Natural killer cell (primary cell): ENCODE measurements around the gene LIN37. TPM values are rescaled to one million over a fixed set of nuclear protein-coding genes. Genes with fewer than 3 reads are reported as not detected.
A peak's percentile ranks its signal among the peaks of the same experiment; 100 is the strongest.

Experiments used
- ATAC-seq, 3 donors: fragments of 150-1000 bp in 2 of 3; fragments of 200-7000 bp in 1 of 3; cut with Tn5 transposase; 1 replicate in 1 of 3; 2 replicates in 2 of 3; pipeline ENCODE4 v1.10.0; 2021; ENCODE audit warnings: mild to moderate bottlenecking in 2 of 3, moderate library complexity in 2 of 3
- DNase-seq, 2 donors: peaks; one replicate each; pipeline versions ENCODE4 v3.0.0 to v3.0.0-alpha.2; 2013 to 2021; ENCODE audit warnings: mixed read lengths in 1 of 2
- H3K27ac ChIP-seq: one replicate; pipeline ENCODE4 v1.5.1; 2013; ENCODE audit warnings: mild to moderate bottlenecking, low read length
- H3K27me3 ChIP-seq: one replicate; pipeline ENCODE4 v1.6.1; 2013; ENCODE audit warnings: low read length; ENCODE audit not compliant: control insufficient read depth, insufficient read depth
- H3K36me3 ChIP-seq: one replicate; pipeline ENCODE4 v1.6.1; 2013; ENCODE audit warnings: low read length; ENCODE audit not compliant: control insufficient read depth, insufficient read depth
- H3K4me1 ChIP-seq: one replicate; pipeline ENCODE4 v1.6.1; 2013; ENCODE audit warnings: low read length; ENCODE audit not compliant: control insufficient read depth, insufficient read depth
- H3K4me3 ChIP-seq: one replicate; pipeline ENCODE4 v1.5.1; 2013; ENCODE audit warnings: low read length
- H3K9me3 ChIP-seq: one replicate; pipeline ENCODE4 v1.6.1; 2013; ENCODE audit warnings: low read length; ENCODE audit not compliant: control insufficient read depth, insufficient read depth
- H3K27ac Mint-ChIP-seq, 2 donors: one replicate each; pipeline ENCODE4 v1.8.0; 2022; ENCODE audit warnings: mild to moderate bottlenecking in 2 of 2, mixed read lengths in 2 of 2, moderate library complexity in 1 of 2
- H3K27me3 Mint-ChIP-seq, 2 donors: one replicate each; pipeline ENCODE4 v1.8.0; 2022; ENCODE audit warnings: low read depth in 2 of 2, mixed read lengths in 2 of 2
- H3K36me3 Mint-ChIP-seq: one replicate; pipeline ENCODE4 v1.8.0; 2022; ENCODE audit warnings: mixed read lengths
- H3K4me1 Mint-ChIP-seq, 2 donors: one replicate each; pipeline ENCODE4 v1.8.0; 2022; ENCODE audit warnings: mixed read lengths in 2 of 2
- H3K4me3 Mint-ChIP-seq: one replicate; pipeline ENCODE4 v1.8.0; 2022; ENCODE audit warnings: mild to moderate bottlenecking, moderate library complexity, mixed read lengths
- H3K9me3 Mint-ChIP-seq, 2 donors: one replicate each; pipeline ENCODE4 v1.8.0; 2022; ENCODE audit warnings: mixed read lengths in 2 of 2
- WGBS: methylation state at CpG from one replicate; pipeline ENCODE4 v1.1.7; 2013; ENCODE audit warnings: missing lambda C conversion rate; ENCODE audit not compliant: insufficient coverage; 5-methylcytosine and 5-hydroxymethylcytosine counted together
- intact Hi-C: fragments of 100-400 bp; cut with micrococcal nuclease; formaldehyde crosslinking; loops from one replicate; pipeline ENCODE4 v1.14.2; 2022
- total RNA-seq, 4 donors: library from RNA; stranded (reverse); fragments of 120-200 nt in 1 of 4; gene quantifications; one replicate each; pipeline versions ENCODE4 v1.2.3 to v1.2.4, GENCODE V29; 2013 to 2022
- TF ChIP-seq, protein P1 (sequence below): fragments of 200-600 bp; IDR thresholded peaks from one replicate; pipeline ENCODE4 v1.8.0; 2022; ENCODE audit warnings: antibody characterized with exemption

The LIN37 gene
- total RNA-seq, 3 donors from 2014 or later (not counting 1 experiment from before 2014, with no cell fraction given): 16.7 to 22.1 (median 18.2) TPM

- peaks cover 74% of the 10 kb centered on the region for H3K4me1 ChIP-seq
- TF ChIP-seq, protein P1, sequence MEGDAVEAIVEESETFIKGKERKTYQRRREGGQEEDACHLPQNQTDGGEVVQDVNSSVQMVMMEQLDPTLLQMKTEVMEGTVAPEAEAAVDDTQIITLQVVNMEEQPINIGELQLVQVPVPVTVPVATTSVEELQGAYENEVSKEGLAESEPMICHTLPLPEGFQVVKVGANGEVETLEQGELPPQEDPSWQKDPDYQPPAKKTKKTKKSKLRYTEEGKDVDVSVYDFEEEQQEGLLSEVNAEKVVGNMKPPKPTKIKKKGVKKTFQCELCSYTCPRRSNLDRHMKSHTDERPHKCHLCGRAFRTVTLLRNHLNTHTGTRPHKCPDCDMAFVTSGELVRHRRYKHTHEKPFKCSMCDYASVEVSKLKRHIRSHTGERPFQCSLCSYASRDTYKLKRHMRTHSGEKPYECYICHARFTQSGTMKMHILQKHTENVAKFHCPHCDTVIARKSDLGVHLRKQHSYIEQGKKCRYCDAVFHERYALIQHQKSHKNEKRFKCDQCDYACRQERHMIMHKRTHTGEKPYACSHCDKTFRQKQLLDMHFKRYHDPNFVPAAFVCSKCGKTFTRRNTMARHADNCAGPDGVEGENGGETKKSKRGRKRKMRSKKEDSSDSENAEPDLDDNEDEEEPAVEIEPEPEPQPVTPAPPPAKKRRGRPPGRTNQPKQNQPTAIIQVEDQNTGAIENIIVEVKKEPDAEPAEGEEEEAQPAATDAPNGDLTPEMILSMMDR: no peak
- Mint-ChIP-seq H3K9me3 (no peaks in the 10 kb centered on the region), H3K36me3 (no peaks in the 10 kb centered on the region), H3K4me3 (peak overlapping the region; percentile 99), H3K27ac (peak overlapping the region; percentile 96 to 99), H3K27me3 (no peaks in the 10 kb centered on the region), H3K4me1 (peaks cover 48 to 68% of the 10 kb centered on the region in 2 donors)
- intact Hi-C loops: loop anchor here (1.0 to 10.0 kb wide), 6 partner anchors 27 to 373 kb away; partner anchors contain the start of genes ARHGAP33, COX6B1, HCST and NFKBID
- peak; percentile 88 to 96 for DNase-seq
- H3K4me3 ChIP-seq: peak overlapping the region; percentile 88
- no peaks in the 10 kb centered on the region for H3K9me3 ChIP-seq
- WGBS: 8% methylated on average over 41 of the region's 41 CpGs
- peak; percentile 60 to 78 (median 62) for ATAC-seq
- no peaks in the 10 kb centered on the region for H3K36me3 ChIP-seq
- H3K27me3 ChIP-seq: no peaks in the 10 kb centered on the region
- peak overlapping the region; percentile 100 for H3K27ac ChIP-seq
These were observed 3.7 kb upstream of the LIN37 start for GRCh38 chr19:35744430-35745327.

GRCh38 chr19:35745328-35746086, 2.9 kb upstream of the LIN37 start, which contains the start of the genes PSENEN and U2AF1L4:
Gene PSENEN, plus strand, starts transcription at chr19:35745651. Its CDS starts 280 bp downstream, at chr19:35745931.
Gene U2AF1L4, minus strand, starts transcription at chr19:35745418. Its CDS starts 27 bp downstream, at chr19:35745391.
- Histone ChIP-seq H3K36me3 (no peaks in the 10 kb centered on the region), H3K4me3 (peak within 1 kb of the TSS; percentile 88), H3K4me1 (peaks cover 72% of the 10 kb centered on the region), H3K27ac (peak within 1 kb of the TSS; percentile 100), H3K9me3 (no peaks in the 10 kb centered on the region), H3K27me3 (no peaks in the 10 kb centered on the region)
- DNase-seq: peak; percentile 93 to 100
- intact Hi-C loops: loop anchor here (1.0 to 10.0 kb wide), 6 partner anchors 28 to 372 kb away; partner anchors contain the start of genes ARHGAP33, COX6B1, HCST and NFKBID
- Mint-ChIP-seq H3K4me3 (peak within 1 kb of the TSS; percentile 99), H3K36me3 (no peaks in the 10 kb centered on the region), H3K4me1 (peaks cover 48 to 66% of the 10 kb centered on the region in 2 donors), H3K9me3 (no peaks in the 10 kb centered on the region), H3K27ac (peak within 1 kb of the TSS; percentile 96 to 99), H3K27me3 (no peaks in the 10 kb centered on the region)
- TF ChIP-seq, protein P1: no peak
- ATAC-seq: peak; percentile 55 to 80 (median 65)
- WGBS: under 1% methylated on average over 37 of the region's 40 CpGs

- WGBS: 4% methylated on average over 3 of the region's 4 CpGs
- no peaks in the 10 kb centered on the region for H3K36me3 ChIP-seq
- Mint-ChIP-seq H3K27me3 (no peaks in the 10 kb centered on the region), H3K4me3 (peak overlapping the region; percentile 99), H3K36me3 (no peaks in the 10 kb centered on the region), H3K27ac (peak overlapping the region; percentile 96 to 99), H3K4me1 (peaks cover 42 to 60% of the 10 kb centered on the region in 2 donors), H3K9me3 (no peaks in the 10 kb centered on the region)
- peak overlapping the region; percentile 100 for H3K27ac ChIP-seq
- H3K27me3 ChIP-seq: no peaks in the 10 kb centered on the region
- intact Hi-C loops: loop anchor here (5.0 to 10.0 kb wide), 3 partner anchors 44 to 371 kb away; partner anchors contain the start of genes HCST, NFKBID, TBCB and TYROBP
- no peak for ATAC-seq
- DNase-seq: no peak
- peaks cover 68% of the 10 kb centered on the region for H3K4me1 ChIP-seq
- peak overlapping the region; percentile 88 for H3K4me3 ChIP-seq
- no peaks in the 10 kb centered on the region for H3K9me3 ChIP-seq
- TF ChIP-seq, protein P1: no peak
These were observed 2.3 kb upstream of the LIN37 start for GRCh38 chr19:35746087-35746462.
